Stimulated activated CD8-positive, alpha-beta memory T cell treated with anti-CD3 and anti-CD28 coated beads, Interleukin-12 subunit alpha, Interleukin-12 subunit beta, amount 100 ng/mL, for 24 hours (primary cell): ENCODE data around the gene SIGLEC8.

Source experiments
- DNase-seq: peaks from one replicate; pipeline ENCODE4 v3.0.0-alpha.2; 2020; ENCODE audit errors: extremely low read depth

The SIGLEC8 gene

GRCh38 chr19:51402117-51402516, 56.1 kb downstream of the SIGLEC8 start:
- DNase-seq, result no peak
